GM18526 (cell line): Measurements from ENCODE around the gene PVALEF.

ENCODE experiments used
- POLR2A ChIP-seq: IDR thresholded peaks from 3 replicates; pipeline ENCODE4 v1.6.1; 2011; ENCODE audit not compliant: insufficient read length; ENCODE audit errors: extremely low read depth

PVALEF gene

DNA sequence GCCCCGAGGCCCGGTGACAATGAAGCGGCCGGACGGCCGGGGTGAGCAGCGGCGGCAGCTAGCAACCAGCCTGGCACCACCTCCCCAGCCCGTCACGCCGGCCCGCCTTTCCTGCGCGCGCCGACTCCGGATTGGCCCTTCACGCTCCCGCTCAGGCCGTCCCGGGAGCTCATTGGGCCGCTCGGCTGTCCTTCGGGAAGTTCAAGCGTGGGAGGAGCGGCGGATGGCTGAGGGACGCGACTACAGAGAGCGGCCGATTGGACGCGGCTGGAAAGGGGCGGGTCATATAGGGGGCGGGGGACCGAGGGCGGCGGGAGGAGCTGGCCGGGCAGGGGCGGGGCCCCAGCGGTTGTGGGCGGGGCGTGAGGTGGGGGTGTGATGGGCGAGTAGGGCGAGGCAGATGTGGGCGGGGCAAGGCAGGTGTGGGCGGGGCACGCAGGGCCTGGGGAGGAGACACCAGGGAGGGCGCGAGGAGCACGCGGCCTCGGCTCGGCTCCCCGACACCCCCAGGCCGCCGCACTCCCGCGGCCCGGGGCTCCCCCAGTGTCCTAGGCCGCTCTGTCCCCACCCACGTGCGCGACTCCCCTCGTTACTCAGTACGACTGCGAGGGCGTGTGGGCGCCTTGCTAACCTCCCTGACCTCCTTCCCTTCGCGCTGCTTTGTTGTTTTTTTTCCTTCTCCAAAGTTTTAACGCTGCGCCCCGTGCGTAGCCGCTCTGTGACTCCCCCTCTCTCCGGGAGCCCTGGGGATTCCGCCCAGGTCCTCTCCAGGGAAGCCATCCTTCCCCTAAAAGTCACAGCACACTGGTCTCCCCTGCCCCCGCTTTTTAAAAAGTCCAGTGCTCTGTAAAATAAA lies 57.8 kb downstream of the PVALEF start, which contains the start of gene CEP131:
TSS of gene CEP131 (minus strand) at position 60 of the 856 bp plus-strand sequence. CDS start 2,909 bp downstream, outside the sequence.
- peak; percentile 58 for TF ChIP-seq POLR2A

DNA sequence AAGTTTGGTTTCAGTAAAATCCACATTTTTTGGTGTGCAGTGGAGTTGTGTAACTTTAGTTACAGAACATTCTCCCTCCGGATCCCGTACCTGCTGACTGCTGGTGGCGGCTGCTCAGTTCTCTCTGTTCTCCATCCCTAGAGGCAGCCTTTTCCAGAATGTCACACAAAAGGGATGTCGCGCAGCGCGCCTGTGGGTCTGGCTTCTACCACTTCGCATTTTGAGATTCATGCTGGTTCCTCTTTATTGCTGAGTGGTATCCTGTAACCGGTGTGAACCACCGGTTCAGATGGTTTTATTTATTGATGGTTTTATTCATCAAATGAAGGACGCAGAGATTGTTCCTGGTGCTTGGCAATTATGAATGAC lies 58.4 kb downstream of the PVALEF start:
- TF ChIP-seq POLR2A: no peak

- no peak for TF ChIP-seq POLR2A
Observed at GRCh38 chr17:81228420-81228819, 63.1 kb downstream of the PVALEF start.

DNA sequence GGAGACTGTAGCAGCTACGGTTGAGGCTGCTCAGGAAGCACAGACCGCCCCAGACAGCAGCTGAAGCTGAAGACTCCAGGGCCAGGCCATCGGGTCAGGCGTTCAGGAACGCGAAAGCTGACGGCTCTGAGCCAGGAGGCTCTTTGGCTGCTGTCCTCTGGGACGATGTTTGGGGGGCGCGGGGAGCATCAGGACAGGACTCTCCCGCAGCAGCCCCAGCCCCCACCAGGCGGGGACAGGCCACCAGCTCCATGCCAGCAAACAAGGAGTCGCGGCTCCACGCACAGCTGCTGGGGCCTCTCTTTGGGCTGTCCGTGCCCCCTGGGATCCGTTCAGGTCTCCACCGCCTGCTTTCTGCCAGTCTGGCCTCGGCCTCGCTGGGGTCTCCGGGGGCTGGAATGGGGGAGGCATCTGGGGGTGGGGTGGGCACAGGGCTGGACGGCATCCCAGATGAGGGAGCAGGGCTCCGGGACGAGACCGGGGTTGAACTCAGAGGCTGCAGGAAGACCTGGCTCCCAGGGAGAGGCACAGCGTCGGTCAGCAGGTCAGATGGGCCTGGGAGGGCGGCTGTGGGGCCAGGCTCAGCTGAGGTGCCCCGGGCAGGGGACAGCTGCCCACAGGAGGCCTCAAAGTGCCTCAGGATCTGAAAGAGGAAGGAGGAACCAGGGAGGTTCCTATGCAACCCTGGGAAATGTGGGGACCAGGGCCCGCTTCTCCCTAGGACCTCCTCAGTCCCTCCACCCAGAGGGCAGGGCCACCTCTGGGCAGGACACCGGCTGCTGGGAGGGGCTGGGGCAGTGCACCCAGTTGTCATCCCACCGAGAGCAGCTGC lies 63.7 kb downstream of the PVALEF start:
- no peak for TF ChIP-seq POLR2A

- TF ChIP-seq POLR2A: no peak
Observed at GRCh38 chr17:81229666-81229920, 64.3 kb downstream of the PVALEF start.

DNA sequence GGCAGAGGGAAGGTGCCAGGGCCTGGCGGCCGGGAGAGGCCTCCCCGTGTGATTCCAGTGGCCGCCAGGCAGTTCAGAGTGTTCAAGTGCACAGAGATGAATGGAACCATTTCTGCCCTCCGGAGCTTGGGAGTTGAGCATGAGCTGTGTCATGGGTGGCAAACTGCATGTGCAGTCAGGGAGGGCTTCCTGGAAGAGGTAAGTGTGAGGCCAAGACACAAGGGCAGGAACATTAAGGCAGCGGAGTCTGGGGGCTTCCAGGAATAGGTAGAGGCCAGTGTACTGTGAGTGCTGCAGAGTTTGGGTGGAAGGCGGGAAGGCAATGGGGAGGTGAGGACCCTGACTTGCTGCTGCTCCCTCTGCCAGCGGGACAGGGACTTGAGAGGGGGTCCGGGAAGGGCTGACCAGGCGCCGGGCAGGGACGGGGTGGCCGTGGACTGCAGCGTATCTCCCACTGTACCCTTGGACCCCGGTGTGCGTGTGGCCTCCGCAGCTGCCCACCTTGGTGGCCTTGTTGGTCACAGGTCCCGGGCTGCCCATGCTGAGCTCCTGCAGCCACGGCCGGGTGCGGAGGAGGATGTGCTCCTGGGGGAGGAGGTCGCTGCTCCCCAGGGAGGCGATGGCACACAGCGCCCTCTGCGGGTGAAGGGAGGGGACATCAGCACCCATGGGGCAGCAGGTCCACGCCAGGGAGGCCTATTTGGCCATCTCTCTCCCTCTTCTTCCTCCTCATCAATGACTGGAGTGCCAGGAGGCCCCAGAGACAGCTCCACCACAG lies 64.9 kb downstream of the PVALEF start:
- no peak for TF ChIP-seq POLR2A

DNA sequence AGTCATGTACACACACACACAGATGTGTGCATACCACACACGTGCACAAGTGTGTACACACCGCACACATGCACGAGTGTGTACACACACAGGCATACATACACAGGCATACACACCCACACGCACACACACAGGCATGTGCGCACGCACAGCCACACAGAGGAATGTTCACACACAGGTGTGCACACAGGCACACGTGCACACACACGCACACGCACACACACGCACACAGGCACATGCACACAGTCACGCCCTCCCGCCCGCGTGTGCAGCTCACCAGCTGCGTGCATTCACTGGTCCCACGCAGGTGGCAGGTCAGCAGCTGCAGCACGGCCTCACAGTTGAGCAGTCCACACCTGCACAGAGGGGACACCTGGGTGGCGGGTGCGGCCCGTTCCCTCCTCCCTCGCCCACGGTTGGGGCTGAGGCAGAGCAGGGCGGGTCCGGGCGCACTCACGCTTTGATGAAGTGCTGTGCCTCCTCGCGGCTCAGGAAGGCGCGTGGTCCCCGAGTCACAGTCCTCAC lies 65.9 kb downstream of the PVALEF start:
- no peak for TF ChIP-seq POLR2A

DNA sequence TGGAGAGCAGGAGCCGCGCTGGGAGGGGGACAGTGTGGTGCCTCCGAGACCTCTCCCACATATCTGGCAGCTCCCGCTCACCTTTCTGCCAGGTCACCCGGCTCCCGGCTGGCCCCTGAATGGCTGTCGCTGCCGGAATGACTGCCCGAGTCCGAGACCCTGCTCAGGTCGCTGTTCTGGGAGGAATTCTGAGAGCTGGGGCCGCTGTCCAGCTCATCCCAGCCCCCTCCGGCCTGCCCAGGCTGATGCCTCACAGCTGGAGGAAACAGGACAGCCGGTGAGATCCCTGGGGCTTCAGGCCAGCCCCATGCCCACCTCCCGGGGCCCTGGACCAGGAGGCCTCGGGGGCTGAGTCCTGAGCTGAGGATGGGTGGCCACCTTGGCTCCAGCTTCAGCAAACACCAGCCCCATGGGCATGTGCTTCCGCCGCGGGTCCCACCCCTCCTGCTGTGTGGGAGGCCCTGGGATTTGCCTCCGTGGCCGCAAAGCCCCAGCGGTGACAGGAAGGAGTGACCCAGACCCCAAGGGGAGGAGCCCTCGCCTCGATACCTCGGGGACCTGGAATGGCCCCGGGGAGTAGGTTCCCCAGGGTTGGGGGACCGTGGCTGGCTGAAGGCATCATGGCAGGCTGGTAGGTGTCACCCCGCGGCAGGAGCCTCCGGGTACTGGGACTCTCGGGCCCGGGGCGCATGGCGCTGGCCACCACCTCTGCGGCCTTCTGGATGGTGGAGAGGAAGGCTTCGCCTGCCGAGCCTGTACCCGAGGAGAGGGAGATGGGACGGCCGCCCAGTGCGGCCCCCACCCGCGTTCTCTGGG lies 66.7 kb downstream of the PVALEF start:
- no peak for TF ChIP-seq POLR2A
